ENCODE data around the gene FOS.

Gene FOS

DNA sequence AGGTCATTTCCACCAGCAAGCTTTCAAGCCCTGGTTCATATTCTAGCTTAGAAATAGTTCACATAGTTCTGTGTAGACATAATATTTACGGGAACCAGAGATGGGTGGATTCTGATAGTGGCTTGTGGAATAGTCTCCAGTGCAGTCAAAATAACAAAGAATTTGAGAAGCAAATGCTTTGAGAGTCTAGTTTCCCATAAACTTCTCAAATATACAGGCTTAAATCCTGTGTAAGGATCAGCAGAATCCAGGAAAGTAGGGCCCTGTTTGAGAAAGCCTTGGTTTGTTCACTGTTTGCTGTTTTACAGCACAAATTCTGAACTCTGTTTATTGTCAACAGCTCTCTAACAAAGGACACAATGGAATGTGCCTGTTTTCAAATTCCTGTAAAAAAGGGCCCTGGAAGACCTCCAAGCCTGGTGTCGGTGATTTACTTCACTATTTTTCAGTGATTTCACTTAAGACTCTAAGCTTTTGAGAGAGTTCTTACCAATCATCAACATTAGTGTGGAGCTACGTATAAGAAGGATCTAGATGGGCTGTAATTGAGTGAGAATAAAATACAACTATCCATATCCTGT lies 11.4 kb upstream of the FOS start:
- TF ChIP-seq CTCF (IDR thresholded peaks at IDR 0.05; ENCODE audit: low read depth, low read length, missing control alignments): no peak
- no peak for DNase-seq (ENCODE audit: extremely low read depth, low read depth)
- H3K4me3 ChIP-seq (replicated peaks; ENCODE audit: low read depth, low read length): no peak overlapping the region

- no peak for TF ChIP-seq CTCF (IDR thresholded peaks at IDR 0.05; ENCODE audit: low read depth, low read length, missing control alignments)
- H3K4me3 ChIP-seq (replicated peaks; ENCODE audit: low read depth, low read length): no peak overlapping the region
- no peak for DNase-seq (ENCODE audit: extremely low read depth, low read depth)
These were observed 9.7 kb upstream of the FOS start for GRCh38 chr14:75268633-75269550.

DNA sequence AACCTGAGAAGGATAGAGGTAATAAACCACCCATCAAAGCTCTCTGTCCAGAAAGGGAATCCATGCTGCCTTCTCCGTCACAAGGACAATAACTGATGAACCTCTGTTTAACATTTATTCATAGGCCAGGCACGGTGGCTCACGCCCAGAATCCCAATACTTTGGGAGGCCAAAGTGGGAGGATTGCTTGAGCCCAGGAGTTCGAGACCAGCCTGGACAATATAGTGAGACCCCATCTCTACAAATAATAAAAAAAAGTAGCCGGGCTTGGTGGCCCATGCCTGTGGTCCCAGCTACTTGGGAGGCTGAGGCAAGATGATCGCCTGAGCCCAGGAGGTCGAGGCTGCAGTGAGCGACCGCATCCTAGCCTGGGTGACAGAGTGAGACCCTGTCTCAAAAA lies 7.1 kb upstream of the FOS start:
- TF ChIP-seq CTCF (IDR thresholded peaks at IDR 0.05; ENCODE audit: low read depth, low read length, missing control alignments): no peak
- no peak overlapping the region for H3K4me3 ChIP-seq (replicated peaks; ENCODE audit: low read depth, low read length)
- no peak for DNase-seq (ENCODE audit: extremely low read depth, low read depth)

DNA sequence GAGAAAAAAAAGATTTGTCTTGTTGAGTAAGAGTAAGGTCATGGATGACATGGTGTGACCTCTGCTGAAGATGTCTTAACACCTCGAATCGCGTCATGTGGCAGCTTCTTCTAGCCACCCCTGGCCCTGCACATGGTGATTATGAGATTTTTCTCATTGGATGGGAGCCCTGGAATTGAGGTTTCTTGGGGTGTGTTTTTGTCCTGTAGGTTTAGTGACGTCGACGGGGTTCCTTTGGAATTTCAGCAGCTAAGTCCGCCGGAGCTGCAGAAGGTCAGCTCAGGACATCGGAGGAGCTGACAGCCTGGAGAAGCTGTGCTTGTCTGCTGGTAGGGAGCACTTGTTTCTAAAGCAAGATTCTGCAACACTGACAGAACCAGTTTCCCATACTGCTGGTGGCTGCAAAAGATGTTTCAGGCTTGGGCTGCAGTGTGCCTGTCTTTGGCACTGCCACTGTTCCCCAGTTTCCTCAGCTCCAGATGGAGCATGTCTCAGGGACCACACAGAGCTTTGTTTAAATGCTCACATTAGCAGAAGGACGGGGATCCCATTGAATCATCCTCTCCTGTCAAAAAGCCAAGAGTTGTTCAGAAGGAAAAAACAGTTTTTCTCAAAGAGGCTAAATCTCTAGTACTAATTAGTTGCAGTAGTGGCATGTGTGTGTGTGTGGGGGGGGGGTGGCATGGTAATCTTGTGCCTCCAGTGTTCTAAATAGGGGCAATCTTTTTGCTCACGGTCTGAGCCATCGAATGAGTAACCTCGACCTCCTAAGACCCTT lies 5.2 kb upstream of the FOS start:
- no peak overlapping the region for H3K4me3 ChIP-seq (replicated peaks; ENCODE audit: low read depth, low read length)
- TF ChIP-seq CTCF (IDR thresholded peaks at IDR 0.05; ENCODE audit: low read depth, low read length, missing control alignments): no peak
- DNase-seq (ENCODE audit: extremely low read depth, low read depth): no peak

- no peak for DNase-seq (ENCODE audit: extremely low read depth, low read depth)
- H3K4me3 ChIP-seq (replicated peaks; ENCODE audit: low read depth, low read length): no peak overlapping the region
- TF ChIP-seq CTCF (IDR thresholded peaks at IDR 0.05; ENCODE audit: low read depth, low read length, missing control alignments): no peak
These were observed 4.4 kb upstream of the FOS start for GRCh38 chr14:75274050-75274898.

All from HFF-Myc (cell line).